ENCODE results near the gene RASA4B.

DNA sequence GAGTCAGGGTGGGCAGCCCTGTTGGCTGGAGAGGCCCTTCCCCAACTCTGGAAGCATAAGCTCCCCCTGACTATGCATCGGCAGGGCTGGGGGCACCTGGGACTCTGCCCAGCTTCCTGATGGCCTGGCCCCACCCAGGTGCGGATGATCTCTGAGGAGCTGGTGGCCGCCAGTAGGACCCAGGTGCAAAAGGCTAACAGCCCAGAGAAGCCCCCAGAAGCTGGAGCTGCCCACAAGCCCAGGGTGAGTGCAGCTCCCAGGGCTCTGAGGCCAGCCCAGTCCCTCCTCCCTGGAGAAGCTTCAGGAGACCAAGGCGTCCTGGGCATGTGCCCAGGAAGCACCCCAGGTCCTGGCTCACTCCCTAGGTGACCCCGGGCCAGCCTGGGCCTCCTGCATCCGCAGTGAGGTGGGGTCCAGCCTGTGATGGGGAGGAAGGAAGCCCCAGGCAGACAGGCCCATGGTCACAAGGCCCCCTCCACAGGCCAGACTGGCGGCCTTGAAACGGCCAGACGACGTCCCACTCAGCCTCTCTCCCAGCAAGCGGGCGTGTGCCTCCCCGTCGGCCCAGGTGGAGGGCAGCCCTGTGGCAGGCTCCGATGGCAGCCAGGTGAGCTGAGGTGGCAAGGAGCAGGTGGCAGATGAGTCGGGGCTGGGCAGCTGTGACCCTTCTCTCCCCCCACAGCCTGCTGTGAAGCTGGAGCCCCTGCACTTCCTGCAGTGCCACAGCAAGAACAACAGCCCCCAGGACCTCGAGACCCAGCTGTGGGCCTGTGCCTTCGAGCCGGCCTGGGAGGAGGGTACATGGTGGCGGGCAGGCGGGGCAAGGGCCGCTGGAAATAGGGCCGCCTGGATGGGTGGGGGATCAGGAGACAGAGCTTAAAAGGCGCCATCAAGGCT lies 49.7 kb downstream of the RASA4B start:
- TF ChIP-seq, protein P1, sequence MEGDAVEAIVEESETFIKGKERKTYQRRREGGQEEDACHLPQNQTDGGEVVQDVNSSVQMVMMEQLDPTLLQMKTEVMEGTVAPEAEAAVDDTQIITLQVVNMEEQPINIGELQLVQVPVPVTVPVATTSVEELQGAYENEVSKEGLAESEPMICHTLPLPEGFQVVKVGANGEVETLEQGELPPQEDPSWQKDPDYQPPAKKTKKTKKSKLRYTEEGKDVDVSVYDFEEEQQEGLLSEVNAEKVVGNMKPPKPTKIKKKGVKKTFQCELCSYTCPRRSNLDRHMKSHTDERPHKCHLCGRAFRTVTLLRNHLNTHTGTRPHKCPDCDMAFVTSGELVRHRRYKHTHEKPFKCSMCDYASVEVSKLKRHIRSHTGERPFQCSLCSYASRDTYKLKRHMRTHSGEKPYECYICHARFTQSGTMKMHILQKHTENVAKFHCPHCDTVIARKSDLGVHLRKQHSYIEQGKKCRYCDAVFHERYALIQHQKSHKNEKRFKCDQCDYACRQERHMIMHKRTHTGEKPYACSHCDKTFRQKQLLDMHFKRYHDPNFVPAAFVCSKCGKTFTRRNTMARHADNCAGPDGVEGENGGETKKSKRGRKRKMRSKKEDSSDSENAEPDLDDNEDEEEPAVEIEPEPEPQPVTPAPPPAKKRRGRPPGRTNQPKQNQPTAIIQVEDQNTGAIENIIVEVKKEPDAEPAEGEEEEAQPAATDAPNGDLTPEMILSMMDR (IDR thresholded peaks at IDR 0.05) = no peak
- no peak for TF ChIP-seq POLR2AphosphoS5 (IDR thresholded peaks at IDR 0.05)
- TF ChIP-seq POLR2A (IDR thresholded peaks at IDR 0.05; ENCODE audit: low read depth) = no peak
- no peak for TF ChIP-seq EP300 (IDR thresholded peaks at IDR 0.05)
